Neural cell (in vitro differentiated cells): ENCODE measurements around the gene CTNNBL1. TPM values are rescaled to one million over a fixed set of nuclear protein-coding genes. Genes with fewer than 3 reads are reported as not detected.

ENCODE experiments used
- H2AFZ ChIP-seq: fragments of 200-600, 300-800 bp; sonication (generic), shearing (Covaris generic); 2 replicates; pipeline ENCODE4 v1.6.0; 2014; ENCODE audit warnings: low read depth, mild to moderate bottlenecking, antibody characterized with exemption, low read length, moderate library complexity
- H3F3A ChIP-seq: fragments of 200-600 bp; shearing (Covaris generic); 2 replicates; pipeline ENCODE4 v1.6.1; 2016; ENCODE audit warnings: mild to moderate bottlenecking, moderate library complexity, mixed read lengths, antibody characterized with exemption, low read length; ENCODE audit not compliant: insufficient read depth, poor library complexity, severe bottlenecking
- H3K27ac ChIP-seq: fragments of 200-600, 300-800 bp; sonication (generic), shearing (Covaris generic); 2 replicates; pipeline ENCODE4 v1.5.1; 2014; ENCODE audit warnings: mild to moderate bottlenecking, low read length, moderate library complexity
- H3K27me3 ChIP-seq: fragments of 300-800, 200-600 bp; sonication (generic), shearing (Covaris generic); 2 replicates; pipeline ENCODE4 v1.6.0; 2014; ENCODE audit warnings: mild to moderate bottlenecking, low read depth, low read length, moderate library complexity; ENCODE audit not compliant: insufficient read depth
- H3K36me3 ChIP-seq: fragments of 300-800, 200-600 bp; sonication (generic), shearing (Covaris generic); 2 replicates; pipeline ENCODE4 v1.5.1; 2014; ENCODE audit warnings: mild to moderate bottlenecking, antibody characterized with exemption, low read length, moderate library complexity; ENCODE audit not compliant: insufficient read depth
- H3K4me2 ChIP-seq: fragments of 300-800, 200-600 bp; sonication (generic), shearing (Covaris generic); 2 replicates; pipeline ENCODE4 v1.6.0; 2014; ENCODE audit warnings: mild to moderate bottlenecking, low read length
- H3K4me3 ChIP-seq: fragments of 300-800, 200-600 bp; sonication (generic), shearing (Covaris generic); 2 replicates; pipeline ENCODE4 v1.5.1; 2014; ENCODE audit warnings: mild to moderate bottlenecking, low read length, moderate library complexity
- H3K79me2 ChIP-seq: fragments of 200-600 bp; shearing (Covaris generic); replicated peaks from 2 replicates; pipeline ENCODE4 v1.6.0; 2014; ENCODE audit warnings: mild to moderate bottlenecking, low read length, moderate library complexity; ENCODE audit not compliant: insufficient read depth
- H3K9ac ChIP-seq: fragments of 300-800, 200-600 bp; sonication (generic), shearing (Covaris generic); 2 replicates; pipeline ENCODE4 v1.6.1; 2016; ENCODE audit warnings: mild to moderate bottlenecking, low read length, mixed read lengths
- H3K9me2 ChIP-seq: fragments of 200-600 bp; shearing (Covaris generic); 2 replicates; pipeline ENCODE4 v1.6.1; 2016; ENCODE audit warnings: mild to moderate bottlenecking, low read length, mixed read lengths; ENCODE audit not compliant: insufficient read depth
- H3K9me3 ChIP-seq: fragments of 200-600, 300-800 bp; sonication (generic), shearing (Covaris generic); 2 replicates; pipeline ENCODE4 v1.6.1; 2016; ENCODE audit warnings: mild to moderate bottlenecking, mixed run types, low read length, moderate library complexity, mixed read lengths
- H4K20me1 ChIP-seq: fragments of 200-600 bp; shearing (Covaris generic); 2 replicates; pipeline ENCODE4 v1.6.1; 2016; ENCODE audit warnings: mild to moderate bottlenecking, mixed run types; ENCODE audit not compliant: insufficient read depth
- CTCF ChIP-seq: fragments of 450-650 bp; IDR thresholded peaks from 2 replicates; pipeline ENCODE4 v1.5.1; 2014; ENCODE audit warnings: antibody characterized with exemption, mild to moderate bottlenecking, moderate library complexity; ENCODE audit not compliant: poor library complexity, severe bottlenecking
- EP300 ChIP-seq: fragments of 450-650 bp; conservative IDR thresholded peaks from 2 replicates; pipeline ENCODE4 v1.6.1; 2014; ENCODE audit warnings: antibody characterized with exemption, mild to moderate bottlenecking, moderate library complexity; ENCODE audit not compliant: poor library complexity, severe bottlenecking
- EZH2 ChIP-seq: fragments of 200-600, 300-800 bp; shearing (Covaris generic), sonication (generic); IDR thresholded peaks from 2 replicates; pipeline ENCODE4 v1.6.1; 2014; ENCODE audit warnings: antibody characterized with exemption, low read length, borderline replicate concordance, mild to moderate bottlenecking; ENCODE audit not compliant: insufficient read depth, poor library complexity, severe bottlenecking
- MXI1 ChIP-seq: fragments of 450-650 bp; conservative IDR thresholded peaks from 2 replicates; pipeline ENCODE4 v1.6.1; 2014; ENCODE audit warnings: antibody characterized with exemption, mild to moderate bottlenecking; ENCODE audit not compliant: poor library complexity, severe bottlenecking
- POLR2AphosphoS5 ChIP-seq: IDR thresholded peaks from 2 replicates; pipeline ENCODE4 v1.6.1; 2012
- RAD21 ChIP-seq: fragments of 450-650 bp; conservative IDR thresholded peaks from 2 replicates; pipeline ENCODE4 v1.6.1; 2014; ENCODE audit warnings: antibody characterized with exemption, mild to moderate bottlenecking, moderate library complexity
- REST ChIP-seq: IDR thresholded peaks from 2 replicates; pipeline ENCODE4 v1.6.1; 2012; ENCODE audit warnings: borderline replicate concordance
- SMC3 ChIP-seq: fragments of 450-650 bp; conservative IDR thresholded peaks from 2 replicates; pipeline ENCODE4 v1.6.1; 2014; ENCODE audit warnings: antibody characterized with exemption, mild to moderate bottlenecking, moderate library complexity; ENCODE audit not compliant: poor library complexity
- TAF1 ChIP-seq: IDR thresholded peaks from 2 replicates; pipeline ENCODE4 v1.6.1; 2012; ENCODE audit warnings: low read depth
- polyA plus RNA-seq: library from polyadenylated mRNA; depleted of rRNA; stranded (reverse); fragments of >200 nt; gene quantifications from 2 replicates; pipeline ENCODE4 v1.2.3, GENCODE V29; 2014

The CTNNBL1 gene
- polyA plus RNA-seq, 1 donor from 2014 or later, result 32.6 TPM

- H3F3A ChIP-seq, result no peaks in the 10 kb centered on the region
- no peaks in the 10 kb centered on the region for H3K27me3 ChIP-seq
- H2AFZ ChIP-seq, result no peak overlapping the region
- no peak overlapping the region for H3K27ac ChIP-seq
- no peaks in the 10 kb centered on the region for H3K79me2 ChIP-seq
- no peak overlapping the region for H3K4me2 ChIP-seq
- H3K9ac ChIP-seq, result no peak overlapping the region
- H3K36me3 ChIP-seq, result no peaks in the 10 kb centered on the region
- TF ChIP-seq TAF1 (no peak), REST (no peak), CTCF (no peak), SMC3 (no peak), POLR2AphosphoS5 (no peak)
- H3K9me3 ChIP-seq, result no peaks in the 10 kb centered on the region
- H4K20me1 ChIP-seq, result no peaks in the 10 kb centered on the region
- H3K9me2 ChIP-seq, result no peaks in the 10 kb centered on the region
- H3K4me3 ChIP-seq, result no peak overlapping the region
These were observed 21.7 kb upstream of the CTNNBL1 start for GRCh38 chr20:37672143-37672542.

- no peaks in the 10 kb centered on the region for H3K79me2 ChIP-seq
- H3K9me3 ChIP-seq, result no peaks in the 10 kb centered on the region
- H3K9me2 ChIP-seq, result no peaks in the 10 kb centered on the region
- H3K27me3 ChIP-seq, result no peaks in the 10 kb centered on the region
- no peak overlapping the region for H3K9ac ChIP-seq
- H3F3A ChIP-seq, result no peaks in the 10 kb centered on the region
- no peak overlapping the region for H3K27ac ChIP-seq
- no peak overlapping the region for H3K4me2 ChIP-seq
- TF ChIP-seq CTCF, result no peak
- TF ChIP-seq POLR2AphosphoS5, result no peak
- no peak for TF ChIP-seq EZH2
- TF ChIP-seq TAF1, result no peak
- no peak for TF ChIP-seq REST
- no peak for TF ChIP-seq SMC3
- no peak for TF ChIP-seq MXI1
- TF ChIP-seq EP300, result no peak
- TF ChIP-seq RAD21, result no peak
- no peak overlapping the region for H2AFZ ChIP-seq
- H3K4me3 ChIP-seq, result no peak overlapping the region
- no peaks in the 10 kb centered on the region for H4K20me1 ChIP-seq
- H3K36me3 ChIP-seq, result no peaks in the 10 kb centered on the region
These were observed 20.4 kb upstream of the CTNNBL1 start for GRCh38 chr20:37673444-37673843.
